Measurements from ENCODE around the gene MAB21L3.

Gene MAB21L3

GRCh38 chr1:116110567-116111523 lies at the start of gene MAB21L3:
MAB21L3 (plus strand) TSS chr1:116111399; CDS start chr1:116112616, 1,217 bp downstream.
- no peak for DNase-seq

- DNase-seq: no peak
Observed at GRCh38 chr1:116062201-116062600, 49.0 kb upstream of the MAB21L3 start.

- DNase-seq: no peak
Observed at GRCh38 chr1:116064616-116065015, 46.6 kb upstream of the MAB21L3 start.

- DNase-seq: no peak
Observed at GRCh38 chr1:116066868-116067565, 44.2 kb upstream of the MAB21L3 start.

- DNase-seq: no peak
Observed at GRCh38 chr1:116067566-116067890, 43.7 kb upstream of the MAB21L3 start.

- no peak for DNase-seq
Observed at GRCh38 chr1:116075575-116075974, 35.6 kb upstream of the MAB21L3 start.

GRCh38 chr1:116075990-116076389 lies 35.2 kb upstream of the MAB21L3 start:
- DNase-seq: no peak

- DNase-seq: no peak
Observed at GRCh38 chr1:116076831-116077230, 34.4 kb upstream of the MAB21L3 start.

- DNase-seq: no peak
Observed at GRCh38 chr1:116078699-116079223, 32.4 kb upstream of the MAB21L3 start.

- no peak for DNase-seq
Observed at GRCh38 chr1:116087628-116088027, 23.6 kb upstream of the MAB21L3 start.

- no peak for DNase-seq
Observed at GRCh38 chr1:116089870-116090269, 21.3 kb upstream of the MAB21L3 start.

GRCh38 chr1:116091083-116091482 lies 20.1 kb upstream of the MAB21L3 start:
- no peak for DNase-seq

- DNase-seq: no peak
Observed at GRCh38 chr1:116092752-116093489, 18.3 kb upstream of the MAB21L3 start.

GRCh38 chr1:116095027-116095426 lies 16.2 kb upstream of the MAB21L3 start:
- DNase-seq: no peak

- DNase-seq: no peak
Observed at GRCh38 chr1:116096013-116096618, 15.1 kb upstream of the MAB21L3 start.

- no peak for DNase-seq
Observed at GRCh38 chr1:116097626-116098025, 13.6 kb upstream of the MAB21L3 start.

GRCh38 chr1:116099379-116099778 lies 11.8 kb upstream of the MAB21L3 start:
- DNase-seq: no peak

GRCh38 chr1:116099919-116100318 lies 11.3 kb upstream of the MAB21L3 start:
- no peak for DNase-seq

- no peak for DNase-seq
Observed at GRCh38 chr1:116104667-116105066, 6.5 kb upstream of the MAB21L3 start.

- no peak for DNase-seq
Observed at GRCh38 chr1:116105996-116106395, 5.2 kb upstream of the MAB21L3 start.

- DNase-seq: no peak
Observed at GRCh38 chr1:116106646-116107045, 4.6 kb upstream of the MAB21L3 start.

- no peak for DNase-seq
Observed at GRCh38 chr1:116107371-116107770, 3.8 kb upstream of the MAB21L3 start.

GRCh38 chr1:116111524-116112021 lies 374 bp downstream of the MAB21L3 start:
- DNase-seq: no peak

Data from NCI-H524 treated with DMSO at 0.1 percent for 48 hours (cell line).